Stimulated activated CD8-positive, alpha-beta memory T cell treated with anti-CD3 and anti-CD28 coated beads, Interleukin-7, amount 100 ng/mL, for 24 hours (primary cell): ENCODE measurements around the gene ANO9.

Experiments
- DNase-seq: peaks from one replicate; pipeline ENCODE4 v3.0.0-alpha.2; 2020; ENCODE audit warnings: low read depth

Gene ANO9

GRCh38 chr11:381501-382072 is 60.2 kb downstream of the ANO9 start:
- no peak for DNase-seq

- DNase-seq = no peak
These were observed 60.8 kb downstream of the ANO9 start for GRCh38 chr11:380996-381395.

- DNase-seq = no peak
These were observed 61.3 kb downstream of the ANO9 start for GRCh38 chr11:380491-380890.

DNA sequence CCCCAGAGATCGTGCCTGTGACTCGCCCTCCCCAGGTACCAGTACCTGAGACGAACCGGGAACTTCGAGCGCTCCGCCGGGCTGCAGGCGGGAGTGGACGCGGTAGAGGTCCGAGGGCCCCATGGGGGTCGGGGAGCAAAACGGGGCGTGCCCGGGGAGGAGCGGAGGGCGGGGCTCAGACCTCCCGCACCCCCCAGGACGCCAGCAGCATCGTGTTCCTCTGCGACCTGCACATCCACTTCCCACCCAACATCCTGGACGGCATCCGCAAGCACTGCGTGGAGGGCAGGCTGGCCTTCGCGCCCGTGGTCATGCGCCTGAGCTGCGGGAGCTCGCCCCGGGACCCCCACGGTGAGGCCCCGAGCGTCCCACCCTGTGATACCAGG is 61.7 kb downstream of the ANO9 start:
- DNase-seq = no peak

GRCh38 chr11:379205-380094 is 62.4 kb downstream of the ANO9 start:
- no peak for DNase-seq

DNA sequence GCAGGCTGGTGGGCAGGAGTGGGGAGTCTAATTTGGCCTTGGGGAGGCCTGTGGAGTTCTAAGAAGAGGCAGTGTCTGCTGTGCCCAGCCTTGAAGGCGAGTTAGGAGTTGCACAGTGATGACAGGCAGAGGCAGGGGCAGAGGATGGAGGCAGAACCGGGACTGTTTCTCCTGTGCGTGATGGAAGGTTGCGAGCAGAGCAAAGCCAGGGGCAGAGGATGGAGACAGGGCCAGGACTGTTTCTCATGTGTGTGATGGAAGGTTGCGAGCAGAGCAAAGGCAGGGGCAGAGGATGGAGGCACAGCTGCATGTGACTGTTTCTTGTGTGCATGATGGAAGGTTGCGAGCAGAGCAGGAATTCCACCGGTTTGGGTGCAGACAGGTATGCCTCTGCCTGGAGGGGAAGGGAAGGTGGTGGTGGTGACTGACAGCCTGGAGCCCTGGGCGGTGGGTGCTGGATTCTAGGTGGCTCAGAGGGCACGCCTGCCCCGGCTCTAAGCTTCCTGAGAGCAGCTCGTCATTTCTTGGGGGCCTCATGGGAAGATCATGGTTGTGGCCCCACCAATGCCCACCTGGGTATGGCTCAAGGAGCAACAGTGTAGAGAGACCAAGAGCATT is 63.8 kb downstream of the ANO9 start:
- no peak for DNase-seq

DNA sequence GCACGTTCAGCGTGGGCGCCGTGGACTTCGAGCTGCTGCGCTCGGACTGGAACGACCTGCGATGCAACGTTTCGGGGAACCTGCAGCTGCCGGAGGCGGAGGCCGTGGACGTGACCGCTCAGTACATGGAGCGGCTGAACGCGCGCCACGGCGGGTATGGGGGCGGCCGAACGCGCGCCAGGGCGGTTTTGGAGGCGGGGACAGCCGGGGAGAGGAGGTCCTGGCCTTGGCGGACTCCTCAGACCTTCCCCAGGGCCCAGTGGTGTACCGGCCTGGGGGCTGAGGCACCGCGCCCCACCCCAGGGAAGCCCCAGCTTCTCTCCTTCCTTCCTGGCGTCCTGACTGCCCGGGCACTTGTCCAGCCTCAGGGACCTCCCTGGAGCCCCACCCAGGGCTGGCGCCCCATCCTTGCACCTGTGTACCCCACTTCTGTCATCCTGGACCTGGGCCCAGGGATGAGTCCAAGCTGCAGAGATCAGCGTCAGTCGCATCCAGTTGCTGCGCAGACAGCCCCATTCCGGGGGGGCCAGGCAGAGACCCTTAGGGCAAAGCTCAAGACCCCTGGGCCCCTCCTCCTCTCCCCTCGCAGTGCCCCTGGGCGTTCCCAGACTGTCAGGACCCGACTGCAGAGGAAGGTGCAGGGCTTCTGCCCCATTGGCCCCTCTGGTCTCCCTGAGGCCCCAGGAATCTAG is 64.5 kb downstream of the ANO9 start:
- DNase-seq = no peak

GRCh38 chr11:376531-377173 is 65.2 kb downstream of the ANO9 start:
- DNase-seq = no peak

DNA sequence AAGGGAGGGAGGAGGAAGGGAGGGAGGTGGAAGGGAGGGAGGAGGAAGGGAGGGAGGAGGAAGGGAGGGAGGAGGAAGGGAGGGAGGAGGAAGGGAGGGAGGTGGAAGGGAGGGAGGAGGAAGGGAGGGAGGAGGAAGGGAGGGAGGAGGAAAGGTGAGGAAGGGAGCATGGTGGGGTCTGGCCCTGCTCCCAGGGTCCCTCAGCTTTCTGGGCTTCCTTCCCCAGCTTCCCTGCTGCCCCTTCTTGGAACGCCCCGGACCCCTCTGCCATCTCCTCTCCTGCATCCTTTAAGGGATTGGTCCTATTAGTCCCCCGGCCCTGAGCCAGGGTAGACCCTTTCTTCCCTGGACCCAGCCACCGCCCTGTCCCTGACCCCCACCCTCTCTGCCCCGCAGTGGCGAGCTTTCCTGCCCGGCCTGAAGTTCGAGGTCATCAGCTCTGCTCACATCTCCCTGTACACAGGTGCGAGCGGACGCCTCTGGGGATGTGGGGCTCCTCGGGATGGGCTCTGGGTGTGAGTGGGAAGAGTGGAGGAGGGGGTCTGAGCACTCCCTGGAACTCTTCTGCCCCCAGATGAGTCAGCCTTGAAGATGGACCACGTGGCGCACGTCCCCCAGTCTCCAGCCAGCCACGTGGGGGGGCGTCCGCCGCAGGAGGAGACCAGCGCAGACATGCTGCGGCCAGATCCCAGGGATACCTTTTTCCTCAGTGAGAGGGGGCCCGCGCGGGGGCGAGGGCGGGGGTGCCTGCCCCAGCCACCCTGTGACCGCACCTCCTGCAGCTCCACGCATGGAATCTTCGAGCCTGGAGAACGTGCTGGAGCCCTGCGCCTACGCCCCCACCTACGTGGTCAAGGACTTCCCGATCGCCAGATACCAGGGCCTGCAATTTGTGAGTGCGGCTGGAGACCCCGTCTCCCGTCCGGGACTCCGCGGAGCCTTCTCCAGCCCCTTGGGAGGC is 66.5 kb downstream of the ANO9 start:
- no peak for DNase-seq

DNA sequence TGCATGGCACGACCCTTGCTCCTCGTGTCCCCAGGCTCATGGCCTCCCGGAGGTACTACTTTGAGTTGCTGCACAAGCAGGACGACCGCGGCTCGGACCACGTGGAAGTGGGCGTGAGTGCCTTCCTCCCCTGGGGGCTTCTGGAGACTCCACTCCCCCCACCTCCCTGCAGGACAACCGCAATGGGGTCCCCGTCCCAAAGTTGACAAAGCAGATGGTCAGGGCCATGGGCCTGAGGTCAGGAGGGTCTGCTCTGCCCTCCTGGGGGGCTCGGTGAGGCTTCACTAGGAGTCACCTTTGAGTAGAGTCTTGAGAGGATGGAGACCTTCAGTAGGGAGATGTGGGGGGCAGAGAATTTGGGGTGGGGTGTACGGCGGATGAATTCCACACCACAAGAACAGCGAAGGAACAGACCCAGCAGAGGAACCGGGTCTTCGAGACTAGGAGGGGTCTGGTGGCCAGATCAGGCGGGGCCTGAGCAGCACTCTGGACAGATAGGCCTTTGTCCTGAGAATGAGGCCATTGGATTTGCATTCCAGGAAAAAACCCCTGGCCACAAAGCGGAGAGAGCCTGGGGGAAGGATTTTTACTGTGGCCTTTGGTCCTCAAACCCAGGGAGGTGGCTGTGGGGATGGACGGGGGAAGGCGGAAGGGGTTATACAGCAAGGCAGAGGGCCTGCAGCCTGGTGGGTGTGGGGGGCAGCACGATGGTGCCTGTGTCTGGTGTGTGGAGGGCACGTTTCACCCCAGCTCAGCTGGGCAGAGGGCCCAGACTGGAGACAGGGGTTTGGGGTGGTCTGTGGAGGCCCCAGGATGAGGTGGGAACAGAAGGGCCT is 67.9 kb downstream of the ANO9 start:
- DNase-seq = no peak

DNA sequence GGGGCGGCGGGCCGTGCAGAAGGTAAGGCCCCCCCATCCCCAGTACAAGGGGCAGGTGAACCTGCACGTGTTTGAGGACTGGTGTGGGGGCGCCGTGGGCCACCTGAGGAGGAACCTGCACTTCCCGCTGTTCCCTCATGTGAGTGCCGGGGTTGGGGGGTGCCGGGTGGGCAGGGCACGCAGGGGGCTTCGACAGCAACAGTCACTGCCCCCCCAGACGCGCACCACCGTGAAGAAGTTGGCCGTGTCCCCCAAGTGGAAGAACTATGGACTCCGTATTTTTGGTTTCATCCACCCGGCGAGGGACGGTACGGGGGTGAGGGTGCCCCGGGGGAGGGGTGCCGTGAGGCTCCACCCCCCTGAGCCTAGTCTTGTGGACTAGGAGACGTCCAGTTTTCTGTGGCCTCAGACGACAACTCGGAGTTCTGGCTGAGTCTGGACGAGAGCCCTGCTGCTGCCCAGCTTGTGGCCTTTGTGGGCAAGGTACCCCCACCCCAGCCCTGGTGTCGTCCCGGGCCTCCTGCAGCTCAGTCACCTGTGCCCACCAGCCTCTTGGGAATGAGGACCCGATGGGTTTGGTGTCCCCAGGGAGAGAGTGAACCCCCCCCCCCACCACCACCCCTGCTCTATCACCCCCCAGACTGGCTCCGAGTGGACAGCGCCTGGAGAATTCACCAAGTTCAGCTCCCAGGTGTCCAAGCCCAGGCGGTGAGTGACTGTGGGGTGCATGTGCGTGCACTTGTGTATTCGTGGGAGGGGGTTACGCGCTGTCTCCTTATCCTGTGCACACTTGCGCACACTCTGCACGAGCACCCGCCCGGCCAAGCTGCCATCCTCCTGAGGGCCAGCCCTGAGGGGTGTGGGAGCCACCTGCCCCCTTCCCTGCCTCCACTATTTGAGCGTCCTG is 68.7 kb downstream of the ANO9 start:
- DNase-seq = no peak

- DNase-seq = no peak
These were observed 69.9 kb downstream of the ANO9 start for GRCh38 chr11:371716-372590.

- DNase-seq = no peak
These were observed 70.8 kb downstream of the ANO9 start for GRCh38 chr11:371051-371450.

DNA sequence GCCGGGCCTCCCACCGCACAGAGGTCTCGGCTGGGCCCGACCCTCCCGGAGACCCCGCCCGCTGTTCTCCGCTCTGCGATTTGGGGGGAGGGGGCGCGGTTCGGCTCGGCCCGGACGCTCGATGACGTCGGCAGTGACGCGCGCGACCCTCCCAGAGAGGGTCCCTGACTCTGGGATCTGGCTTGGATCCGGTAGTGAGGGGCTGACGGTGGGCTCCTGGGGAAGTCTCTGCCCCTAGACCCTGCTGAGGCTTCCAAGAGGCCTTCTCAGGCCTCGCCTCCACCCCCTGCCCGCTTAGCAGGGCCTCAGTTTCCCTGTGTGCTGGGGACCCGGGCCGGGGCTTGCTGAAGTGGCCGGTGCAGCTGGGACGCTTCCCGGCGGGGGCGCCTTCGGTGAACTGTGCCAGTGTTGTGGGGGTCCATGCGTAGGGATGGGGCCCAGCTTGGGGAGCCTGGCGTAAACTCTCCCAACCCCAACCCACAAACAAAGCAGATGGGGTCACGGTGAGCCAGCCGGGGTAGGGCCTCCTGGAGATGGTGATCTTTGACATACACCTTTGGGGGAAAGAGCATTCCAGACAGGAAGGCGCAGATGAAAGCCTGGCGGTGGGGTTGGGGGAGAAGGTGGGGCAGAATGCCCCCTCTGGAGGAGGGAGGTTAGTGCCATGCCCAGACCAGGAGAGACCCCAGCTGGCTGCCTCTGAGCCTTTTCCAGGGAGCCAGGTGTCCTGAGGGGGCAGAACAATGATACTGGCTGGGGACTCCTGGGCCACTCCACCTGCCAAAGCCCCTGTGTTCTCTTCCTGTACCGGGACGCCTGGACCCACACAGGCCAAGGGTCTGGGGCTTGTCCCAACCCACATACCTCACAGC is 71.5 kb downstream of the ANO9 start:
- no peak for DNase-seq

DNA sequence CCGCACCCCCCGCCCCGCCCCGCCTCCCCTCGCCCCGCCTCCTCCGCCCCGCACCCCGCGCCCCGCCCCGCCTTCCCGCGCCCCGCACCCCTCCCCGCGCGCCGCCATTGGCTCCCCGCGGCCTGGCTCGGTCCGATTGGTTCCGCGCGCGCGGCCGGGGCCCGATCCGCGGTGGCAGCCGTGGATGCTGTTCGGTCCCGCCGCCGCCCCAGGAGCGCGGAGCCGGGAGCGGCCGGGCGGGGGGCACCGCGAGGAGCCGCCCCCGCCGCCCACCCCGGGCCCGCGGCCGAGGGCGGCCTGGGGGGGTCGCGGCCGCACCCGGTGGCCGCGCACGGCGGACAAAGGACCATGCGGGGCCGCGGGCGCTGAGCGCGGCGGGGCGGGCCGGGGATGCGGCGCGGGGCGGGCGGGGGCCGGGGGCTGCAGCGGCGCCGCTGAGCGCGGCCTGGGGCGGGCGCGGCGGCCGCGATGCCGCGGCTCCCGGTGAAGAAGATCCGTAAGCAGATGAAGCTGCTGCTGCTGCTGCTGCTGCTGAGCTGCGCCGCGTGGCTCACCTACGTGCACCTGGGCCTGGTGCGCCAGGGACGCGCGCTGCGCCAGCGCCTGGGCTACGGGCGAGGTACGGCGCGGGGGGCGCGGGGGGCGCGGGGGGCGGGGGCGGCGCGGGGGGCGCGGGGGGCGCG is 72.3 kb downstream of the ANO9 start, which contains the start of gene B4GALNT4:
Gene B4GALNT4 (plus strand): TSS at position 164 of the 683 bp plus-strand sequence. CDS start 305 bp downstream, at position 469.
- DNase-seq = no peak
